T-cell (primary cell): ENCODE measurements around the gene GNAS. TPM values are rescaled to one million over a fixed set of nuclear protein-coding genes. Genes with fewer than 3 reads are reported as not detected.

ENCODE experiments used
- ATAC-seq, 4 experiments: fragments of 200-7000 bp in 3 of 4; fragments of 150-1000 bp in 1 of 4; cut with Tn5 transposase; replicated peaks in 1 of 4; 1 replicate in 3 of 4; 2 replicates in 1 of 4; pipeline ENCODE4 v1.10.0; 2021; ENCODE audit warnings: moderate library complexity in 3 of 4, mild to moderate bottlenecking in 2 of 4, moderate number of reproducible peaks in 1 of 4
- CTCF ChIA-PET, 2 donors: fragments of 300-600 bp; sonication (Branson Sonifier 250); formaldehyde crosslinking; loops; one replicate each; lab custom pipeline; 2022; ENCODE audit warnings: antibody characterized with exemption in 2 of 2; lab: Charles Lee
- POLR2A ChIA-PET, 2 donors: fragments of 300-600 bp; sonication (Branson Sonifier 250); formaldehyde crosslinking; loops; one replicate each; lab custom pipeline; 2022; ENCODE audit warnings: antibody characterized with exemption in 2 of 2; lab: Charles Lee
- DNase-seq, 35 experiments: peaks; one replicate each; pipeline versions ENCODE4 v3.0.0 to v3.0.0-alpha.2; 2013 to 2023
- H3K27ac ChIP-seq: one replicate; pipeline ENCODE4 v1.5.1; 2013; ENCODE audit warnings: low read length
- H3K27me3 ChIP-seq, 2 experiments: replicated peaks in 1 of 2; 1 replicate in 1 of 2; 2 replicates in 1 of 2; pipeline versions ENCODE4 v1.6.1 to v1.7.0; 2013; ENCODE audit warnings: low read length in 1 of 2, mixed read lengths in 1 of 2; ENCODE audit not compliant: control insufficient read depth in 2 of 2, insufficient read depth in 2 of 2; ENCODE audit errors: extremely low read depth in 1 of 2
- H3K36me3 ChIP-seq, 2 donors: 1 replicate in 1 of 2; 2 replicates in 1 of 2; pipeline versions ENCODE4 v1.6.1 to v1.7.0; 2013; ENCODE audit warnings: low read length in 1 of 2; ENCODE audit not compliant: control insufficient read depth in 2 of 2, insufficient read depth in 1 of 2; ENCODE audit errors: extremely low read depth in 1 of 2
- H3K4me1 ChIP-seq, 2 experiments: 1 replicate in 1 of 2; 2 replicates in 1 of 2; pipeline versions ENCODE4 v1.6.1 to v1.7.0; 2013; ENCODE audit warnings: low read length in 2 of 2, mixed read lengths in 1 of 2; ENCODE audit not compliant: insufficient read depth in 2 of 2, control insufficient read depth in 1 of 2; ENCODE audit errors: extremely low read depth in 1 of 2
- H3K4me3 ChIP-seq, 2 donors: 1 replicate in 1 of 2; 2 replicates in 1 of 2; pipeline versions ENCODE4 v1.5.1 to v1.7.0; 2013; ENCODE audit warnings: mild to moderate bottlenecking in 2 of 2, low read length in 1 of 2, moderate library complexity in 1 of 2; ENCODE audit not compliant: control insufficient read depth in 1 of 2; ENCODE audit errors: extremely low read depth in 1 of 2
- H3K9me3 ChIP-seq: 2 replicates; pipeline ENCODE4 v1.7.0; 2013
- H3K27ac Mint-ChIP-seq, 2 donors: one replicate each; pipeline ENCODE4 v1.8.0; 2020 to 2021; ENCODE audit warnings: mild to moderate bottlenecking in 2 of 2, mixed read lengths in 2 of 2
- H3K27me3 Mint-ChIP-seq, 2 donors: one replicate each; pipeline ENCODE4 v1.8.0; 2021 to 2022; ENCODE audit warnings: mixed read lengths in 2 of 2
- H3K36me3 Mint-ChIP-seq: one replicate; pipeline ENCODE4 v1.8.0; 2021; ENCODE audit warnings: mixed read lengths
- H3K4me1 Mint-ChIP-seq, 3 donors: one replicate each; pipeline ENCODE4 v1.8.0; 2020 to 2022; ENCODE audit warnings: mixed read lengths in 3 of 3, mild to moderate bottlenecking in 1 of 3
- H3K4me3 Mint-ChIP-seq, 3 donors: one replicate each; pipeline ENCODE4 v1.8.0; 2020 to 2022; ENCODE audit warnings: mild to moderate bottlenecking in 3 of 3, mixed read lengths in 3 of 3, moderate library complexity in 3 of 3
- H3K9me3 Mint-ChIP-seq, 3 donors: one replicate each; pipeline ENCODE4 v1.8.0; 2020 to 2022; ENCODE audit warnings: mixed read lengths in 3 of 3
- WGBS: methylation state at CpG from one replicate; pipeline ENCODE4 v1.1.5; 2013; ENCODE audit warnings: missing lambda C conversion rate; ENCODE audit not compliant: insufficient coverage; 5-methylcytosine and 5-hydroxymethylcytosine counted together
- total RNA-seq, 35 experiments: library from RNA in 6 of 35; stranded (reverse) in 6 of 35; fragments of 120-200 nt in 1 of 35; gene quantifications; one replicate each; pipeline versions ENCODE4 v1.2.1 to v1.2.4 and lab custom pipeline; 2013 to 2026

The GNAS gene
- total RNA-seq, 5 donors from 2014 or later (not counting 1 experiment from before 2014, with no cell fraction given) = 578 to 855 (median 640) TPM

DNA sequence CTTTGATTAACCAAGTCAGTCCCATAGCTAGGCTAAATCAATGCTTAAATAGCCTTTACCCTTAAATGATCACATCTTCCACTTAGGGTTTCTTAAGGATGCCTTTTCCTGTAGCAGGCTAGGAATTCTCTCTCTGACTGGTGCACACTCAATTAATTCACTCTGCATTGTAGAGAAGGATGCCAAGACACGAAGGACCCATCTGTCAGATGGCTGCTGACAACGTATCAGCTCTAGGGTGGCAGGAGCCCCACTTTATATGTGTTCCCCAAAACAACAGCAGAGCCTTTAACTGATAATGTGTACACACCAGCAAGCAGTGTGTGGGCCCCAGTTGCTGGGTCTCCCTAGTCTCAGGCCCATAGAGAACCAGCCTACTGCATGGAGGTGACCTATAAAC is 13.3 kb downstream of the GNAS start:
- DNase-seq (no peak), ATAC-seq (no peak)
- Mint-ChIP-seq H3K4me3 (no peak overlapping the region), H3K9me3 (no peaks in the 10 kb centered on the region), H3K27ac (no peak overlapping the region), H3K27me3 (peaks cover 11 to 12% of the 10 kb centered on the region in 2 donors), H3K4me1 (peaks cover 0 to 5% (median 5%) of the 10 kb centered on the region in 3 donors), H3K36me3 (no peaks in the 10 kb centered on the region)
- Histone ChIP-seq H3K36me3 (no peaks in the 10 kb centered on the region), H3K27me3 (peaks cover 0 to 4% of the 10 kb centered on the region in 2 experiments), H3K4me1 (no peaks in the 10 kb centered on the region), H3K4me3 (no peak overlapping the region), H3K9me3 (no peaks in the 10 kb centered on the region), H3K27ac (no peak overlapping the region)
- ChIA-PET POLR2A (interaction anchor here in 1 of 2 donors (0.6 kb wide), 1 partner anchor 445 kb away, joined by 8 read pairs; no protein-coding TSS in a partner anchor), CTCF (interaction anchor here in 1 of 2 donors (0.7 kb wide), 2 partner anchors 345 to 1166 kb away, joined by 3 to 6 read pairs; no protein-coding TSS in a partner anchor)
- 100% methylated on average over 1 of the region's 2 CpGs for WGBS

DNA sequence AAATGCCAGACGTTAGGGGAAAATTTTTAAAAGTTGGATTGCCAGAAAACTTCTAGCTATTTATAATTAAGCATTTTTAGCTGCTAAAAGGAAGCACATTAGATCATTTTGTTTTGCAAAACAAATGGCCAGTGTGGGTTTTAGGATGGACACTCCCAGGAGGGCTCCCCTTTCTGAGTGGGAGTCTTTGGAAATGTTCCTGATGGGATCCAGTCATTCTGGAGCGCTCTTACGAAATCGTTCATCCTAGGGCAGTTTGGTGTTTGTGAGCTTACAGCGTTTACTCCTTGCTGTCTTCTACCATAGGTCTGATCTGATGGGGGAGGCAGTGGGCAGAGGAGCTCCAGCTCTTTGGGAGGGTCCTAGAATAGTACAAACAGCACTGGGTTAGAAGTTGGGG is 14.7 kb downstream of the GNAS start:
- H3K4me1 Mint-ChIP-seq = peaks cover 0 to 6% (median 5%) of the 10 kb centered on the region in 3 donors
- DNase-seq (no peak), ATAC-seq (no peak)
- ChIA-PET POLR2A (interaction anchor here (0.6 to 1.1 kb wide), 5 partner anchors 16 to 1135 kb away, joined by 3 to 7 read pairs (median 4); no protein-coding TSS in a partner anchor), CTCF (interaction anchor here in 1 of 2 donors (0.6 to 0.7 kb wide), 3 partner anchors 11 to 647 kb away, joined by 3 to 4 read pairs (median 4); no protein-coding TSS in a partner anchor)
- WGBS = 100% methylated on average over 4 of the region's 5 CpGs
- Histone ChIP-seq H3K4me1 (no peaks in the 10 kb centered on the region), H3K27me3 (peaks cover 0 to 4% of the 10 kb centered on the region in 2 experiments), H3K4me3 (no peak overlapping the region), H3K9me3 (no peaks in the 10 kb centered on the region), H3K27ac (no peak overlapping the region), H3K36me3 (no peaks in the 10 kb centered on the region)
- H3K36me3 Mint-ChIP-seq = no peaks in the 10 kb centered on the region
- no peak overlapping the region for H3K27ac Mint-ChIP-seq
- H3K27me3 Mint-ChIP-seq = peaks cover 5 to 8% of the 10 kb centered on the region in 2 donors
- H3K9me3 Mint-ChIP-seq = no peaks in the 10 kb centered on the region
- H3K4me3 Mint-ChIP-seq = no peak overlapping the region

DNA sequence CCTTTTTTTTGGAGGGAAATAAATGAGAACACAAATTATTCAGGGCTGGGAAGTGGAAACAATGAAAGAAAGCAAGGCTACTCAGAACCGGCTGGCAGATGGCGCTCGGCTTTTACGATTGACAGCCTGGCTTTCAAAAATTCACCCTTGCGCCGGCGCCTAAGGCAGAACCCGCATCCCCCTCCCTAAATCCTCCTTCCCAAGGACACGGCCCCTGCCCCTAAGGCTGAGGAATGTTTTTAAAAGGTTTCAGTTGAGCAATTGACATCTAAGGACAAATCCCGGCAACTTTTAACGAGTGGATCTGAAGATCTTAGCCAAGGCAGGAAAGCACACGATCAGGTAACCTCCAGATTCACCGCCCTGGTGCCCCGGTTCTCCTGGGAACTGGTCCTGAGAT is 16.3 kb downstream of the GNAS start:
- POLR2A ChIA-PET = no interaction called here
- H3K27me3 Mint-ChIP-seq = peaks cover 2 to 4% of the 10 kb centered on the region in 2 donors

DNA sequence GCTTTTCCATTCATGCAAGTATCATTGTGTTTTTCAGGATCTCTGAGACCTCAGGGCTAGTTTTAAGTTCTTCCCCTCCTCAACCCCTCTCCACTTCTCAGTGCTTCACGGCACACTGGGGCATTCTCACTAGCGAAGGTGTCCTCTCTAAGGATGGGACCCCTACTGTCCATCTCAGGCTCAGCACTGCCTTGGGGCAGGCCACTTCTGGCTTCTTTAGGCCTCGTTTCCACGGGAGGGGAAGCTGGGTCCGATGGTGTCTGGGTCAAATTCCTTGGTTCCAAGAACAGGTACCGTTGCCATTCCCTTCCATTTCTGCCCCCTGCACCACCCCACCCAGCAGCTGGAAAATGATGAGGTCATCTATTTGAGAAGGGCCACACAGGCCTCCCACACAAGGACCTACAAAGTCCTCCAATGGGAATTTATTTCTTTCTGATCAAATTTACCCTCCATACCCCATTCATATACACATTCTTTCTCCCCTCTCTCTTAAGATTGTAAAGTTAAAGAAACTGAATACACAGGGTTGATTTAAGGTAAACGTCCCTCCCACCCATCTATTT is 17.2 kb downstream of the GNAS start:
- no peak overlapping the region for H3K4me3 Mint-ChIP-seq
- no peak for DNase-seq
- POLR2A ChIA-PET = no interaction called here
- 77% methylated on average over 4 of the region's 7 CpGs for WGBS
- ATAC-seq = no peak
- Histone ChIP-seq H3K27ac (no peak overlapping the region), H3K36me3 (no peaks in the 10 kb centered on the region), H3K9me3 (no peaks in the 10 kb centered on the region), H3K27me3 (peaks cover 0 to 4% of the 10 kb centered on the region in 2 experiments), H3K4me3 (no peak overlapping the region), H3K4me1 (no peaks in the 10 kb centered on the region)
- no peaks in the 10 kb centered on the region for H3K36me3 Mint-ChIP-seq
- CTCF ChIA-PET = interaction anchor here (0.8 to 2.5 kb wide), 9 partner anchors 11 to 626 kb away, joined by 3 to 14 read pairs (median 5); no protein-coding TSS in a partner anchor
- peaks cover 0 to 6% (median 5%) of the 10 kb centered on the region in 3 donors for H3K4me1 Mint-ChIP-seq
- no peak overlapping the region for H3K27ac Mint-ChIP-seq
- no peaks in the 10 kb centered on the region for H3K9me3 Mint-ChIP-seq
- peaks cover 2 to 4% of the 10 kb centered on the region in 2 donors for H3K27me3 Mint-ChIP-seq

More for the DNA sequence above, 16.3 kb downstream of the GNAS start:
- H3K4me1 Mint-ChIP-seq = peaks cover 0 to 6% (median 5%) of the 10 kb centered on the region in 3 donors
- no peak overlapping the region for H3K4me3 Mint-ChIP-seq
- CTCF ChIA-PET = no interaction called here
- no peaks in the 10 kb centered on the region for H3K36me3 Mint-ChIP-seq
- H3K9me3 ChIP-seq = no peaks in the 10 kb centered on the region
- peaks cover 0 to 4% of the 10 kb centered on the region in 2 experiments for H3K27me3 ChIP-seq
- no peak overlapping the region for H3K27ac ChIP-seq
- 79% methylated on average over 8 of the region's 14 CpGs for WGBS
- H3K4me1 ChIP-seq = no peaks in the 10 kb centered on the region
- ATAC-seq (no peak), DNase-seq (peak in 2 of 35 experiments; percentile 12 to 17)
- no peak overlapping the region for H3K4me3 ChIP-seq
- H3K9me3 Mint-ChIP-seq = no peaks in the 10 kb centered on the region
- no peak overlapping the region for H3K27ac Mint-ChIP-seq
- no peaks in the 10 kb centered on the region for H3K36me3 ChIP-seq

DNA sequence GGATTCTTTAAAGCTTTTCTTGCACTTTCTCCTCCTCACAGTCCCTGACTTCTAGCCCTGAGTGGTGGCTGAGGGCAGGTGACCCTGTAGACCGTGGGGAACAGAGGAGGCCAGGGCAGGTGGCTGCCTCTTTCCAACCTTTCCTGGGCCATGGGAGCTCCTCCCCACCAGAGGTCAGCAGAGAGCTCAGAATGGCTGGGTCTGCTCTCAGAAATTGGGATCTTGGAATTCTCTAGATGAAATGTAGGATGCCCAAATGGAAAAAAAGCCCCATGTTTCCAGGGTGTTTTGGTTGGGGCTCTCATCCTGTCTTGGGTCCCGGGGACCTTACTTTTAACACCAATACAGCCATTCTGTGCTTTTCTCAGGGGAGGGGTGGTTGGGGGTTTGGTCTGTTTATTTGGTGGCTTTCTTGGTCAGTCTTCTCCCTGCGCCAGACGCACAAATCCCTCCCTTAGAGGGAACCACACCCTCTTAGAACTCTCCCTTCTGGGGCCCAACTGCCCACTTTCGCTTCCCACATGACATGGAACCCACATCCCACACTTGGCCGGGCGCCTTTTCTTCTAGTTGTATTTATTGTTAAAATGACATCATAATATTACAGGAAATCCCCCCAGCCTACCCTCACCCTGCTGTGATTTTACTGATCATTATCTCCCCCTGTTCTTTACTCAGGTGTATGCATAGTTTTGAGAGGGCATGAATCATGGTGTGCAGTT is 17.9 kb downstream of the GNAS start:
- Histone ChIP-seq H3K4me1 (no peaks in the 10 kb centered on the region), H3K27ac (no peak overlapping the region), H3K27me3 (peaks cover 0 to 4% of the 10 kb centered on the region in 2 experiments), H3K36me3 (no peaks in the 10 kb centered on the region), H3K9me3 (no peaks in the 10 kb centered on the region), H3K4me3 (no peak overlapping the region)
- Mint-ChIP-seq H3K9me3 (no peaks in the 10 kb centered on the region), H3K27me3 (peaks cover 2 to 4% of the 10 kb centered on the region in 2 donors), H3K4me1 (peaks cover 0 to 6% (median 5%) of the 10 kb centered on the region in 3 donors), H3K27ac (no peak overlapping the region), H3K36me3 (no peaks in the 10 kb centered on the region), H3K4me3 (no peak overlapping the region)
- ChIA-PET CTCF (interaction anchor here (0.5 to 2.5 kb wide), 10 partner anchors 10 to 625 kb away, joined by 3 to 14 read pairs (median 5); no protein-coding TSS in a partner anchor), POLR2A (no interaction called here)
- no CpG with 5 or more reads among the region's 7 CpGs for WGBS
- ATAC-seq (peak; percentile 79 to 83 (median 80)), DNase-seq (peak in 16 of 35 experiments; percentile 27 to 73 (median 44))

DNA sequence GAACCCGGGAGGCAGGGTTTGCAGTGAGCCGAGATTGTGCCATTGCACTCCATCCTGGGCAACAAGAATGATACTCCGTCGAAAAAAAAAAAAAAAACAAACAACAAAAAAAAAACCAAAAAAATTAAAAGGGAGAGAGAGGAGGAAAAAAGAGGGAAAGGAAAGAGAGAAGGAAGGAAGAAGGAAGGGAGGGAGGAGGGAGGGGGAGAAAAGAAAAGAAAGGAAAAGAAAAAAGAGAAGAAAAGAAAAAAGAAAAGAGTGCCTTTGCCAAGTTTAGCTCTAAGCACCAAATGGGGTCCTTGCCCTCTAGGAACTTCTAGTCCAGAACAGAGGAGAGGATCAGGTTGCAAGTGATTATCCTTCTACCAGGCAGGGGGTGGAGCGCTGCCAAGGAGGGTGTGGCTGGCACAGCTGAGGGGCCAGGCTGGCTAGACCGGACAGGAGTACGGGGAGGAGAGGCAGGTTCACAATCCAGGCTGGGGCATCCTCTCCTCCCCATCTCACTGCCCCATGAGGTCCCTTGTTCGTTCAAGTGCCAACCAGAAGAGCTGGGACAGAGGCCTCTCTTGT is 19.1 kb downstream of the GNAS start:
- no peaks in the 10 kb centered on the region for H3K4me1 ChIP-seq
- no peak for ATAC-seq
- no peak overlapping the region for H3K27ac Mint-ChIP-seq
- H3K9me3 Mint-ChIP-seq = no peaks in the 10 kb centered on the region
- no peak overlapping the region for H3K4me3 ChIP-seq
- H3K4me3 Mint-ChIP-seq = no peak overlapping the region
- peaks cover 0 to 7% (median 6%) of the 10 kb centered on the region in 3 donors for H3K4me1 Mint-ChIP-seq
- H3K27me3 Mint-ChIP-seq = peaks cover 2 to 4% of the 10 kb centered on the region in 2 donors
- H3K36me3 ChIP-seq = no peaks in the 10 kb centered on the region
- peaks cover 0 to 4% of the 10 kb centered on the region in 2 experiments for H3K27me3 ChIP-seq
- ChIA-PET POLR2A (interaction anchor here in 1 of 2 donors (0.6 kb wide), 1 partner anchor 202 kb away, joined by 11 read pairs; no protein-coding TSS in a partner anchor), CTCF (interaction anchor here (0.6 to 2.5 kb wide), 4 partner anchors 336 to 553 kb away, joined by 4 to 9 read pairs (median 6); no protein-coding TSS in a partner anchor)
- no peaks in the 10 kb centered on the region for H3K9me3 ChIP-seq
- H3K27ac ChIP-seq = no peak overlapping the region
- WGBS = 80% methylated on average over 3 of the region's 8 CpGs
- no peak for DNase-seq
- no peaks in the 10 kb centered on the region for H3K36me3 Mint-ChIP-seq
